GM23248 (cell line): ENCODE measurements around the gene KIAA1614.

Experiments used
- EZH2 ChIP-seq: fragments of 200-600 bp; sonication (generic); IDR thresholded peaks from 2 replicates; pipeline ENCODE4 v1.6.1; 2018; ENCODE audit warnings: antibody characterized with exemption, mild to moderate bottlenecking; ENCODE audit not compliant: insufficient read depth, poor library complexity, severe bottlenecking
- EZH2phosphoT487 ChIP-seq: fragments of 200-600 bp; sonication (generic); IDR thresholded peaks from 2 replicates; pipeline ENCODE4 v1.6.1; 2018; ENCODE audit warnings: antibody characterized with exemption, moderate library complexity, mild to moderate bottlenecking, low read depth; ENCODE audit not compliant: insufficient read depth

DNA sequence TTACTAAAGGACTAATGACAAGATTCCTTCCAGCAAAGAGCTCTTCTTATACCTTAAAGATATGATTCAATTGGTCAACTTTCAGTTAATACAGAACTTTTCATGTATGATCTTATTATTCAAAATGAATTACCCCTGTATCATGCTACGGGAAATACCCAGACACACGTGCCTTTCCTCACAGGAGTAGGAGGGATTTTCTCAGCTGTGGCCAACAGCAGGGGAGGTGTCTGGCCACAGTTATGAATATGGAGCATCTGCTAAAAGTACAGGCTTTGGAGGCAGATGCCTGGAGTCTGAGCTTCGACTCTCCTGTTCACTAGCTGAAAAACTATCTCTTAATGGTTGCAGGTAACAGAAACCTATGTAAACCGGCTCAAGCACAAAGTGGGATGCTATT is 53.6 kb downstream of the KIAA1614 start:
- TF ChIP-seq EZH2 (no peak), EZH2phosphoT487 (no peak)
